Glutamatergic neuron (in vitro differentiated cells): ENCODE results near the gene C1orf159. TPM values are rescaled to one million over a fixed set of nuclear protein-coding genes. Genes with fewer than 3 reads are reported as not detected.

Source experiments
- DNase-seq: peaks from one replicate; pipeline ENCODE4 v3.0.0; 2022
- H3K27ac Mint-ChIP-seq: one replicate; pipeline ENCODE4 v1.8.0; 2020; ENCODE audit warnings: mild to moderate bottlenecking, mixed read lengths, inconsistent platforms; ENCODE audit not compliant: unreplicated experiment
- H3K27me3 Mint-ChIP-seq: one replicate; pipeline ENCODE4 v1.8.0; 2020; ENCODE audit warnings: mild to moderate bottlenecking, moderate library complexity, mixed read lengths, inconsistent platforms; ENCODE audit not compliant: unreplicated experiment
- H3K36me3 Mint-ChIP-seq: one replicate; pipeline ENCODE4 v1.8.0; 2020; ENCODE audit warnings: mild to moderate bottlenecking, mixed read lengths, inconsistent platforms; ENCODE audit not compliant: unreplicated experiment
- H3K4me1 Mint-ChIP-seq: one replicate; pipeline ENCODE4 v1.8.0; 2020; ENCODE audit warnings: mild to moderate bottlenecking, low read depth, mixed read lengths, inconsistent platforms; ENCODE audit not compliant: unreplicated experiment
- H3K4me3 Mint-ChIP-seq: one replicate; pipeline ENCODE4 v1.8.0; 2020; ENCODE audit warnings: mild to moderate bottlenecking, mixed read lengths, inconsistent platforms; ENCODE audit not compliant: unreplicated experiment
- H3K9me3 Mint-ChIP-seq: one replicate; pipeline ENCODE4 v1.8.0; 2020; ENCODE audit warnings: mild to moderate bottlenecking, moderate library complexity, mixed read lengths, inconsistent platforms; ENCODE audit not compliant: unreplicated experiment
- CTCF ChIP-seq: fragments of 200-600 bp; sonication (generic); IDR thresholded peaks from one replicate; pipeline ENCODE4 v1.5.0; 2021; ENCODE audit not compliant: partially characterized antibody, unreplicated experiment
- total RNA-seq: library from RNA; stranded (reverse); fragmentation: NEBNext Ultra II Directional; extraction: Animal tissue kit (Norgen Biotek cat#: 25700); gene quantifications from one replicate; pipeline ENCODE4 v1.2.1, GENCODE V29; 2021; ENCODE audit not compliant: unreplicated experiment

Gene C1orf159
- total RNA-seq, 1 donor from 2014 or later = 24.5 TPM

DNA sequence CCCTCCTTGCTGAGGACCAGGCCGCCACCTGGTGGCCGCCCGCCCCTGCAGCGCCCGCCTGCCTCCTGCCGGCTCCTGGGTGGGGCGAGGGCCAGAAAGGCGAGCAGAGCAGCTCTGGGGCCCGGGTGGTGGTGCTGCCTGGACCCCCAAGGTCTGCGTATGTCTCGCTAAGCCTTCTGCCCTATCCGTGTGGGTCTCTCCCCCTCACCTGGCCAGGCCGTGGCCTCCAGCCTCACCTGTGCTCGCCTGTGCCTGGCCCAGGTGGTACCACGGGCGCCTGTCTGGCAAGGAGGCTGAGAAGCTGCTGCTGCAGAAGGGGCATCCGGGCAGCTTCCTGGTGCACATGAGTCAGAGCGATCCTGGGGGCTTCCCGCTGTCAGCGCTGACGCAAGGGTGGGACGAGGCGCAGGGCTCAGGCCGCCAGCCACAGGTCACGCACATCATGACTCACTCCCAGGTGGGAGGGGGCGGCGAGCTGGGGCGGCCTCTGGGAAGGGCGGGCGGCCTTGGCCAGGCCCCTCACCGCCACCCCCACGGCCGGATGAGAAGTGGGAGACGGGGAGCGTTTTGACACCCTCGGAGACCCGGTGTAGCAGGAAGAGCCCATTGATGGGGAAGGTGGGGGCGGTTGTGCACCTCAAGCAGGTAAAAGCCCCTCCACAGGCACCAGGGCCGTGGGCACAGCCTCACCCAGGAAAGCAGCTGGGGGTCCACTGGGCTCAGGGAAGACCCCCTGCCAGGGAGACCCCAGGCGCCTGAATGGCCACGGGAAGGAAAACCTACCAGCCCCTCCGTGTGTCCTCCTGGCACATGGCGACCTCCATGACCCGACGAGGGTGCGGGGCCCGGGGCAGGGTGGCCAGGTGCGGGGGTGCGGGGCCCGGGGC, 51.7 kb downstream of the C1orf159 start:
- no peak overlapping the region for H3K4me3 Mint-ChIP-seq
- DNase-seq = peak; percentile 71
- H3K27me3 Mint-ChIP-seq = peaks cover 4% of the 10 kb centered on the region
- no peak overlapping the region for H3K27ac Mint-ChIP-seq
- H3K9me3 Mint-ChIP-seq = peaks cover 4% of the 10 kb centered on the region
- H3K4me1 Mint-ChIP-seq = no peaks in the 10 kb centered on the region
- H3K36me3 Mint-ChIP-seq = no peaks in the 10 kb centered on the region
- TF ChIP-seq CTCF = peak; percentile 75

DNA sequence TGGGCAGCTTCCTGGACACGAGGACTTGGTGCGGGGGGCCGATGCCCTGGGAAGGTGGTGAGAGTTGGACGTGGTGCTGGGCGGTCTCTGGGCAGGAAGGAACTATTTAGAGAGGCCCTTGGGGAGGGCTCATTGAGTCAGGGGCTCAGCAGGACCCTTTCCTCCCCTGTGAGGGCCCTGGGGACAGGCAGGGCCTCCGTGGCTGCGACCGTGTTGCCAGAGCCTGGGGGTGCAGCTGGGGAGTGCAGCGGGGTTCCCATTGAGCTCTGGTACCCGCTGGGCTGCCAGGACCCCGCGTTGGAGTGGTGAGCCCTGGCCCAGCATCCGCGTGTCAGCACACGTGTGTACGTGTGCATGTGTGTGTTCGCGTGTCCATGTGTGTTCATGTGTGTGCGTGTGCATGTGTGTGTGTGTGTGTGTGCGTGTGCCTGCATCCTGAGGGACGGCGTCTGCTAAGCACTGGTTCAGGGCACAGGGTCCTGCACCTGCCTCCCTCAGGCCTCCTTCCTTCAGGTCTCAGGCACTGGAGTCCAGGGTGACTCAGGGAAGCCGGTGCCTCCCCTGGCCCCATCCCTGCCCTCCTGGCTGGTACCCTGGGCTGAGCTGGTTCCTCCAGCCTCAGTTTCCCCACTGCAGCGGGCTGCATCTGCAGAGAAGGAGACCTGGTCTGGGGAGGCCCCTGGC, 52.5 kb downstream of the C1orf159 start:
- H3K4me1 Mint-ChIP-seq = no peaks in the 10 kb centered on the region
- H3K27ac Mint-ChIP-seq = no peak overlapping the region
- DNase-seq = no peak
- H3K36me3 Mint-ChIP-seq = no peaks in the 10 kb centered on the region
- no peak for TF ChIP-seq CTCF
- H3K9me3 Mint-ChIP-seq = peaks cover 4% of the 10 kb centered on the region
- H3K27me3 Mint-ChIP-seq = peaks cover 4% of the 10 kb centered on the region
- H3K4me3 Mint-ChIP-seq = peak overlapping the region; percentile 38

- H3K36me3 Mint-ChIP-seq = no peaks in the 10 kb centered on the region
- no peaks in the 10 kb centered on the region for H3K4me1 Mint-ChIP-seq
- no peak for TF ChIP-seq CTCF
- peak; percentile 60 for DNase-seq
- H3K27ac Mint-ChIP-seq = no peak overlapping the region
- H3K4me3 Mint-ChIP-seq = peak overlapping the region; percentile 38
- H3K9me3 Mint-ChIP-seq = peaks cover 6% of the 10 kb centered on the region
- H3K27me3 Mint-ChIP-seq = peaks cover 3% of the 10 kb centered on the region
These were observed 53.3 kb downstream of the C1orf159 start for GRCh38 chr1:1062348-1063163.

GRCh38 chr1:1061682-1062345, 54.1 kb downstream of the C1orf159 start:
- H3K27me3 Mint-ChIP-seq = peaks cover 3% of the 10 kb centered on the region
- peaks cover 6% of the 10 kb centered on the region for H3K9me3 Mint-ChIP-seq
- H3K36me3 Mint-ChIP-seq = no peaks in the 10 kb centered on the region
- no peaks in the 10 kb centered on the region for H3K4me1 Mint-ChIP-seq
- H3K4me3 Mint-ChIP-seq = peak overlapping the region; percentile 55
- no peak overlapping the region for H3K27ac Mint-ChIP-seq
- DNase-seq = no peak
- no peak for TF ChIP-seq CTCF
